Anterior cingulate cortex (tissue), 58 donors: ENCODE data around the gene FAM124A.
A peak's percentile ranks its signal among the peaks of the same experiment; 100 is the strongest.

Source experiments
- DNase-seq, 58 donors: peaks; one replicate each; lab custom pipeline; 2025; lab: John Stamatoyannopoulos, UW

Gene FAM124A

DNA sequence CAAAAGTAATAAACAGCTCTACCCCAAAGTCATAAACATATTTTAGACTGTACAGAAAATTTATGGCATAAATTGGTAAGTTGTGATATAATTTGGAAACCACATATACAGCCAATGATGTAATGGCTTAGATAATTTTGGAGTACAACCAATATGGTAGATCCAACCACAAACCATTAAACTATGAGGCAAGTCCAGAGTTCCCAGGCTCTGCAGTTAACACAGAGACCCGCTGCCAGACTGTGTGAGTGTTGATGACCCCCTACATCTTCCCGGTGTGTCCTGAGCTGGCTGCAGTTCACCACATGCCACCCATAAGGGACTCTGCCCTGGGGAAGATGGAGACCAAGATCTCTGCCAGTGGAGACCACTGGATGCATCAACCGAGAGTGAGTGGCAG lies 107.4 kb downstream of the FAM124A start:
- no peak for DNase-seq

GRCh38 chr13:51330791-51331190 lies 108.6 kb downstream of the FAM124A start:
- peak in 6 of 58 donors; percentile 13 to 53 (median 30) for DNase-seq

DNA sequence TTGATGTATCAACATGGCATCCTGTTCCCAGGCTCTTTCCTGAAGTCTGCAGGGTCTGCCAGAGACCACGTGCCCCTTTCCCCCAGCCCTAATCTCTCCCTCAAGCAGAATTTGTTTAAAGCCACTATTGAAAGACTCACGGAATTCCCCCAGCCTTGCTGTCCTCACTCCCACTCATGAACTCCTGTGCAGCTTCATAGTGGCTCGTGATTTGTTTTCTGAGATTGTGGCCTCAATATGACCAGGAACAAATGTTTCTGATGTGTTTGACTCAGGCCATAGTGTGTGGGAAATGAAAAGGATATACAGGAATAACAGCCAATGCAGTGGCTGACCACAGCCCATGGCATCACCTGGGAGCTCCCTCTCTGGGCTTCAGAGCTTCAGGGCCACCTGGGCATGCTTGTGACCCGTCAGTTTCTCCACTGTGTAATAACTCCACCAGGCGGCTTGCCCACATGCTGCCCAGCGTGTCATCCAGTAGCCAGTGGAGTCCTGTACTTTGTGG lies 109.2 kb downstream of the FAM124A start:
- no peak for DNase-seq

DNA sequence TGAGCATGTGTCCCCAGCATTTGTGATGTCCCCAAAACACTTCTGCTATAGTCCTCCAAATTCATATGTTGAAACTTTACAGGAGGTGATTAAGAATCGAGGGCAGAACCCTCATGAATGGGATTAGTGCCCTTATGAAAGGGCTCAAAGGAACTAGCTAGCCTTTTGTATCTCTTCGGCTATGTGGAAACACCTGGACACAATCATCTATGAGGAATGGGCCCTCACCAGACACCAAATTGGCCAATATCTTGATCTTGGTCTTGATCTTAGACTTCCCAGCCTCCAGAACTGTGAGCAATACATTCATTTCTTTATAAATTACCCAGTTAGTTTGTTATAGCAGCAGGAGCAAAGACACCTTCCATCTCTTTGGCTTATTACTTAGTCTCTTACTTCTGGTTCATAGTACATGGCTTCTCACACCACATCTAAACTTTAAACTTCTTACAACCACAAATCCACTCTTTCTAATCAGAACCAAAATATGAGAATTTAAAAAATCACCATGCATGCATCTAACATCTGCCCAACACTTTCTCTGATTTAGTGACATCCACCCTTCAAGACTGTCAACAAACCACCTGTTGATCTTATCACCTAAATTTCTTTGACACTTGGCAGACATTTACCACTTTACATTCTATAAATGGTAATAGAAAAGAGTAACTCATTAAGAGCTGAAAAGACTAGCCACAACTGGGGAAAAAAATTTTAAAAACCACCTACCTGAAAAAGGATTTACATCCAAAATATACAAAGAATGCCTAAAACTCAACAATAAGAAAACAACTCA lies 110.6 kb downstream of the FAM124A start:
- no peak for DNase-seq

DNA sequence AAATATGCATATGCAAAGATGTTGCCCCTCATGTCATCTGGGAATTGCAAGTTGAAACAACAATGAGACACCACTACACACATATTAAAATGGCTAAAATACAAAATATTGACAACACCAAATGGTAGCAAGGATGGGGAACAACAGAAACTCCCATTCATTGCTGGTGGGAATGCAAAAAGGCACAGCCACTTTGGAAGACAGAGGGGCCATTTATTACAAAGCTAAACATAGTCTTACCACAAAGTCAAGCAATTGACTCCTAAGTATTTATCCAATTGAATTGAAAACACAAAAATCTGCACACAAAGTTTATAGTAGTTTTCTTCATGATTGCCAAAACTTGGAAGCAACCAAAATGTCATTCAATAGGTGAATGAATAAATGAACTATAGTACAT lies 111.2 kb downstream of the FAM124A start:
- DNase-seq: no peak

DNA sequence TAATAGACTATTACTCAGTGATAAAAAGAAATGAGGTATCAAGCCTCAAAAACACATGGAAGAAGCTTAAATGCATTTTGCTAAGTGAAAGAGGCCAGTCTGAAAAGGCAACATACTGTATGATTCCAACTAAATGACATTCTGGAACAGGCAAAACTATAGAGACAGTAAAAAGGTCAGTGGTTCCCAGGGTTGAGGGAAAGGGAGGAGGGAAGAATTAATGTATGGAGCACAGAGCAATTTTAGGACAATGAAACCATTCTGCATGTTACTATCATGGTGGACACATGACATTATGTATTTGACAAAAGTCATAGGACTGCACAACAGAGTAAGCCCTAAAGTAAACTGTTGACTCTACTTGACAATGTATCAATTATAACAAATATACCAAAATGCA lies 111.6 kb downstream of the FAM124A start:
- no peak for DNase-seq
